ENCODE results near the gene RAB23.
"Not testable (repeated sequence)": the region's sequence is repeated elsewhere in the genome, so short reads cannot be mapped to it uniquely, and the experiment has no call there.

The RAB23 gene

GRCh38 chr6:57221936-57222742 lies at the start of gene RAB23:
Gene RAB23, minus strand, starts transcription at chr6:57222307. Its CDS starts 11,927 bp downstream, at chr6:57210380.
- DNase-seq: peak; percentile 23

DNA sequence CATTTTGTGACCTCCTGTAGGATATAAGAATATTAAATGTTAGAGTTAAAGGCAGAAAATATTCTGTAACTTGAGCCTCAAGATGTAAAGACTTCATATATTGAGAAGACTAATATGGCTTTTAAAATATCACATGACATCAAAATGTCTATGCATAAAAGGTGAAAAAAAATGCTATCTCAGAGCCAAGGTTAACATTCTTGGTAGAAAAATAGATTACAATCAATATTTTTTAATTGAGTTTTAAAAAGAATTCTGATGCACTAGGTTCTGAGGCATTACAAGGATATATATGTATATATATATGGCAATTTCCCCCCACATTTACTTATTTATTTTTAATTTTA lies 46.2 kb upstream of the RAB23 start:
- no peak for DNase-seq

GRCh38 chr6:57267586-57268293 lies 45.6 kb upstream of the RAB23 start:
- DNase-seq: no peak

GRCh38 chr6:57265755-57266221 lies 43.7 kb upstream of the RAB23 start:
- DNase-seq: no peak

DNA sequence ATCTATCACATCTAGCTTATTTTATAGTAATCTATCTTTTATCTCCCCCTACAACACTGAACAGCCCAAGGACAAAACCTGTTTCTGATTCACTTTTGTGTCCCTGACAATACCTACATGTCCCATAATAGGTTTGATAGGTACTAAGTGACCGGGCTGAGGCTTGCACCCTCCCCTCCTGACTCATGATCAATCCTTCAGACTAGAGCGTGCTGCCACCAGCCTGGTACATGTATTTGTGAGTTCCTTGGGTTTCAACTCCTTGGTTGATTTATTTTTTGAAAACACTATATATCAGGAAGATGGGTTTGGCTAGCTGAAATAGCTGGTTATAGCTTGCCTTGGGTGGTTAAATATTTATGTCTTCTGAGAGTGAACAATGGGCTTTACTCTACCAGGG lies 41.6 kb upstream of the RAB23 start:
- DNase-seq: no peak

DNA sequence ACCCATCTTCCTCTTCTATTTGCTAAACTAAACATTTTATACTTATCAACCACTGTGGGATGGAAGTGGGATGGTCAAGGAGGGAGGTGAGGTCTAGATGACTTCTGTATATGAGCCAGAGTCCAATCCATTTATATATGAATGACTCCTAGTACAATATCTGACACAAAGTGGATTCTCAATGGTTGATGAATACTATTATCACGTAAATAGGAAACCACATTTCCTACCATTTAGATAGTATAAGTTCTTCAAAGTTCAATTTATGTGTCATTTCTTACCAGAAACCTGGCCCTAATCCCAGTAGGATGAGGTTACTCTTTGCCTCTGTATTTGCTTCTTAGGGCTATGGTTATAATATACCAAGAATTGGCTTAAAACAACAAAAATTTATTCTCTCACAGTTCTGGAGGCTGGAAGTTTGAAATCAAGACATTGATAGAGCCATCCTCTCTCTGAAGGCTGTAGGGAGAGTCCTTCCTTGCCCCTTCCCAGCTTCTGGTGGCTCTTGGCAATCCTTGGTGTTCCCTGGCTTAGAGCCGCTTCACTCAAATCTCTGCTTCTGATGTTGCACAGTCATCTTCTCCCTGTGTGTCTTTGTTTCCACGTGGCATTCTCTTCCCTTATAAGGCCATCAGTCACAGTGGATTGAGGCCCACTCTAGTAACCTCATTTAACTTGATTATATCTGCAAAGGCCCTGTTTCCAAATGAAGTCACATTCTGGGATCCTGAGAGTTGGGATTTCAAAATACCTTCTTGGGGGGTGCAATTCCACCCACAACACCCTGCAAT lies 41.0 kb upstream of the RAB23 start:
- no peak for DNase-seq

GRCh38 chr6:57262488-57262887 lies 40.4 kb upstream of the RAB23 start:
- no peak for DNase-seq

DNA sequence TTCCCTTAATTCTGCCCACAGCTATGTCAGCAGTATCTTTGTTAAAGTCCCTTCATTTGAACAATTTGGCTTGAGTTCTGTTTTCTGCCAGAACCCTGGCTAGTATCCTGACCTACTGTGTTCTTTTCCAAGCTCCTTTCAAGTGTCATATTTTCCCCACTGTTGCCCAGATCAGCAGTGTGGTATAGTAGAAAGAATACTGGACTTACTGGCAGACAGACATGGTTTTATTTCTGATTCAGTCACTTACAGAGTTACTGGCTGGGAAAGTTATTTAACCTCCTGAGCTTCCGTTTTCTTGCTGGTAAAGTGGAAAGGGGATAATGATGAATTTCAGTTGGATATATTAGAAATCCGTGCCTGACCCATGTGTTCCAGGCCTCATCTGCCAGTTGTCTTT lies 39.8 kb upstream of the RAB23 start:
- no peak for DNase-seq

DNA sequence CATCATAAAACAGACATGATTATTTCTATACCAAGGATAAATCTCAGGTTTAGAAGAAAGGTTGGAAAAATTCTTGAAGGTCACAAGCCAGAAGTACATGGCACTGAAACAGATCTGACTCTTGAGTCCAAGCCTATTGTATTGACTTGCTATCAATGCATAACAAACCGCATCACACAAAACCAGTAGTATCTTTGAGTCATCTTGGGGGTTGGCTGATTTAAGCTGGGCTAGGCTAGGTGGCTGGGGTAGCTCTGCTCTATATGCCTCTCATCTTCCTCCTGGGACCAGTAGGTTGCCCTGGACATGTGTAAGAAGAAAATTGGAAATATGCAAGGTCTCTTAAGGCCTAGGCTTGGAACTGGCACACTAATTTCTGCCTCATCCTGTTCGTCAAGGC lies 37.0 kb upstream of the RAB23 start:
- DNase-seq: no peak

GRCh38 chr6:57257911-57258541 lies 35.9 kb upstream of the RAB23 start:
- DNase-seq: no peak

- DNase-seq: no peak
These were observed 34.4 kb upstream of the RAB23 start for GRCh38 chr6:57256541-57256940.

- DNase-seq: no peak
These were observed 33.5 kb upstream of the RAB23 start for GRCh38 chr6:57255451-57256169.

DNA sequence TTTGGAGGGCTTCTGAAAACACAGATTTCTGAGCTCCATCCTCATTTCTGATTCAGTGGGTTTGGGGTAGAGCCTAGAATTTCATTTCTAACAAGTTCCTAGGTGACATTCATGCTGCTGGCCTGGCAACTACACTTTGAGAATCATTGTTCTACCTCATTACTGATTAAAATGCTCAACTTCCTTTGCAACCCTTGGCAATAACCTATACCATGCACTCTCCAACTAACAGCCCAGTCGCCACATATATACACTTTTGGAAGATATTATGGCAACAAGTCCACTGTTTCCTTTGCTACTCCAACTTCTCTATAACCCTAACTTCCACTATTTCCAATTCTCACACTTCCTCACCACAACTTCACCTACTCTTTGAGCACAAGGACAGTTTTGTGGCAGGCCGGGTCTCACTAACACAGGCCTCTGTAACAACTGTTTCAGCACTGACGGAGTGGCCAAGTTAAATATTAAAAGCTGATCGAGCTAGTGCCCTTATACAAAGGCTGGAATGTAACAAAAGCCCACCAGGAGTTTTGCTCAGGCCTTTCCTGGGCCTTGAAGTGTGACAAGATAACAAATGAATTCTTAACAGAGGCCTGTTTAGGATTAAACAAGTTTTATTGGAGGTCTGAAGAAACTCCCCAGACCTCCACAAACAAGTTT lies 32.1 kb upstream of the RAB23 start:
- no peak for DNase-seq

DNA sequence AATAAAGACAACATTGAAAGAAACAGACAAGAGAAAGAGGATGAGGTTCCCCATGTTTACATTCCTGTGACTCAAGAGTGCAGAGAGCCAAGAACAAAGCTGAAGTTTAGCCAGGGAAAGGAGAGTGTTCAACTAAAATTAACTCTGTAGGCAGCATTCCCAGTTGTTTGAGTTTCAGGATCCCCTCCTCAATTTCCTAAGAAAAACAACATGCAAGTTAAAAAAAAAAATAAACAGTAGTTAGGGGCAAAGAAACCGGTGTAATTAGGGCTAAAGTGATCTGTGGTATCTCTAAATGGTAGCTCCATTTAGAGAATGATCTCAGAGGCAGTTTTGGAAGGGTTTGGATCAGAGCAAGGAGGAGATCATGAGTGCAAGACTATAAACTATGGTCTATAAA lies 30.9 kb upstream of the RAB23 start:
- DNase-seq: no peak

- DNase-seq: no peak
These were observed 30.0 kb upstream of the RAB23 start for GRCh38 chr6:57252137-57252536.

DNA sequence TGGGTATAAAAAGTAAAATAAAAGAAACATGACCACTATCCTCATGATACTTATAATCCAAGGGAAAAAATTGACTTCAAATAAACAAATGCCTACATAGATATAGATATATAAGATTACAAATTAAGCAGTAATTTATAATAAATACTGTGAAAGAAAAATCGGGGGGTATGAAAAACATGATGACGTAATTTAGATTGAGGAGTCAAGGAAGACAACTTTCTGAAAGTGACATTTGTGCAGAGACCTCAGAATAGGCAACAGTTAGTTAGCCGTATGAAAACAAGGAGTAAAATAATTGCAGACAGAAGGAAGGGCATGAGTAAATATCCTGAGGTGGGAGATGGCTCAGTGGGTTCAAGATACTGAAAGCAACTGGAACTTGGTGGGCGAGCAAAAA lies 28.2 kb upstream of the RAB23 start:
- DNase-seq: no peak

DNA sequence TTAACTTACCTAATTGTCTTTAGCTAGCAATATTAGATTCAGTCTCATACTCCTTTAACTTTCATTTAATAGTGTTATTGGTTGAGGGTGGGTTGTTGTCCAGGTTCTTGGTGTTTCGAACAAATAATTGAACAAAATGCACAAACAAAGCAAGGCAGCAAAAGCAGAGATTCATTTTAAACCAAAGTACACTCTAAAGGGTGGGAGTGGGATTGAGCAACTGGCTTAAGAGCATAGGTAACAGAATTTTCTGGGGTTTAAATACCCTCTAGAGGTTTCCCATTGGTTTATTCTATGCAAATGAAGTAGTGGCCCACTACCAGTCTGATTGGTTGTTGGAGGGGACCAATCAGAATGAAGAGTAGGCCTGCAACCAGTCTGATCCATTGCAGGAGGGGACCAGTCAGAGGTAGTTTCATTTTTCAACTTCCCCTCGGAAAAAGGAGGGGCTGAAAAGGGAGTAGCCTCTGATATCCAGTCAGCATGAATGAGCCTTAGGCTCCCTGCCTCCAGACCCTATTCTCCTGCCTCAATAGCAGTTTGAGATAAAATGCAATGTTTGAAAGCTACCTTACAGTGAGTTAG lies 26.3 kb upstream of the RAB23 start:
- no peak for DNase-seq

DNA sequence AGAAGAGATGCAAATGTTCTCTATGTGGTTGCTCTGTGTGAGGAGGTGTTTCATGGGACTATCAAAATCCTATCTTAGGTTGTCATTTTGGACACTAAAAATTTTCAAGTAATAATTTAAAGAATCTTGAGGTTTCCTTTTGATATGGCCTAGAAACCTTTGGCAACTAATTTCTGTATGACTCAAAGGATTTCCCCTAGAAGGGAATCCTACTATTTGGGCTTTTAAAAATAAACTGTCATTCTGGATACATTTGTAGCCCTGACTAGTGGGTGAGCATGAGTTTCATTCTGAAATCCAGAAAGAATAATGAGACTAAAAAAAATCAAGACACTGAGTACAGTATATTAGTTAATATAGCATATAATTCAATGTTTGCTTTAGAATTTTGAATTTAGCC lies 25.5 kb upstream of the RAB23 start:
- no peak for DNase-seq

GRCh38 chr6:57246307-57246706 lies 24.2 kb upstream of the RAB23 start:
- no peak for DNase-seq

- DNase-seq: no peak
These were observed 21.8 kb upstream of the RAB23 start for GRCh38 chr6:57243954-57244353.

DNA sequence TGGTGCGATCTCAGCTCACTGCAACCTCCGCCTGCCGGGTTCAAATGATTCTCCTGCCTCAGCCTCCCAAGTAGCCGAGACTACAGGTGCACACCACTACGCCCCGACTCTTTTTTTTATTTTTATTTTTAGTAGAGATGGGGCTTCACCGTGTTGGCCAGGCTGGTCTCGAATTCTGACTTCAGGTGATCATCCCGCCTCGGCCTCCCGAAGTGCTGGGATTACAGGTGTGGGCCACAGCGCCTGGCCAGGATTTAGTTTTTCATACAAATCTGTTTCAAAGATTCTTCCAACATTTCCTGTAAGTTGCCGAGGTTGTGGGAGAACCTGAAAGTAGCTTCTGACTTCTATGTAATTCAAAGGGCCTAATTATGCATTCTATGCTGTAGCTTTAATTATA lies 21.4 kb upstream of the RAB23 start:
- DNase-seq: not testable (repeated sequence)

DNA sequence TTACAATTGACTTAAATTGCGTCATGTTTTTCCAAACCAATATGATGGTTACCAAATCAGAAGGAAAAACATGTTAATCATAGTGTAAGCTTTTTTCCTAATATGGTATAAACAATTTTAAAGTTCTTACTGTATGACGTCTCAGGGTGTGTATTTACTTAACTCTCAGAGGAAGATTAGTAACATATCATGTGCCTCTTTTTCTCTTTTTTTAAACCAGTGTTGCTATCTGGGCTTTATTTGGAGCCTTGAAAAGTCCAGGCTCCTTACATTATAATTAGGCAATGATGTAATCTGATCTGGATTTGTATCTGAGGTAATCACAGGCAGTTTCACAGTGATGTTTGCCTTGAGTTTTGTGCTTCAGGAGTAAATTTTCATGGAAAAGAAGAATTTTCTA lies 20.4 kb upstream of the RAB23 start:
- DNase-seq: no peak

All from NCI-H2081 treated with DMSO at 0.1 percent for 48 hours (cell line).